GM21515 (cell line): ENCODE measurements around the gene SPTLC3.

Experiments used
- ATAC-seq: cut with Tn5 transposase; IDR thresholded peaks from one replicate; pipeline ENCODE4 v1.9.1; 2021; ENCODE audit not compliant: unreplicated experiment

SPTLC3 gene

GRCh38 chr20:13130061-13130706, 121.4 kb downstream of the SPTLC3 start:
- no peak for ATAC-seq

GRCh38 chr20:13130707-13131103, 121.9 kb downstream of the SPTLC3 start:
- no peak for ATAC-seq

- ATAC-seq: no peak
These were observed 122.9 kb downstream of the SPTLC3 start for GRCh38 chr20:13131688-13132087.

- no peak for ATAC-seq
These were observed 130.8 kb downstream of the SPTLC3 start for GRCh38 chr20:13139459-13140150.

- ATAC-seq: no peak
These were observed 131.4 kb downstream of the SPTLC3 start for GRCh38 chr20:13140201-13140600.

- no peak for ATAC-seq
These were observed 132.0 kb downstream of the SPTLC3 start for GRCh38 chr20:13140775-13141174.

- ATAC-seq: no peak
These were observed 132.8 kb downstream of the SPTLC3 start for GRCh38 chr20:13141546-13141945.

- ATAC-seq: no peak
These were observed 133.4 kb downstream of the SPTLC3 start for GRCh38 chr20:13142143-13142542.

GRCh38 chr20:13147071-13147963, 138.5 kb downstream of the SPTLC3 start:
- ATAC-seq: no peak

GRCh38 chr20:13147971-13148370, 139.2 kb downstream of the SPTLC3 start:
- no peak for ATAC-seq

GRCh38 chr20:13148402-13148801, 139.6 kb downstream of the SPTLC3 start:
- no peak for ATAC-seq

GRCh38 chr20:13148961-13149360, 140.2 kb downstream of the SPTLC3 start:
- no peak for ATAC-seq

GRCh38 chr20:13149371-13150105, 140.8 kb downstream of the SPTLC3 start:
- ATAC-seq: no peak

- no peak for ATAC-seq
These were observed 149.6 kb downstream of the SPTLC3 start for GRCh38 chr20:13158369-13158768.

GRCh38 chr20:13159889-13160288, 151.1 kb downstream of the SPTLC3 start:
- no peak for ATAC-seq

- ATAC-seq: no peak
These were observed 156.4 kb downstream of the SPTLC3 start for GRCh38 chr20:13165203-13165602.

- ATAC-seq: no peak
These were observed 157.2 kb downstream of the SPTLC3 start for GRCh38 chr20:13166011-13166410.

GRCh38 chr20:13166437-13166836, 157.7 kb downstream of the SPTLC3 start:
- no peak for ATAC-seq

- ATAC-seq: no peak
These were observed 160.3 kb downstream of the SPTLC3 start for GRCh38 chr20:13169086-13169485.

- ATAC-seq: no peak
These were observed 162.0 kb downstream of the SPTLC3 start for GRCh38 chr20:13170771-13171170.

GRCh38 chr20:13173201-13173600, 164.4 kb downstream of the SPTLC3 start:
- no peak for ATAC-seq
